ENCODE data around the gene CCSER1.
"Not testable (repeated sequence)": the region's sequence is repeated elsewhere in the genome, so short reads cannot be mapped to it uniquely, and the experiment has no call there.

- not testable (repeated sequence) for TF ChIP-seq POLR2AphosphoS5 (IDR thresholded peaks at IDR 0.05); CTCF (IDR thresholded peaks at IDR 0.05; ENCODE audit: poor library complexity, severe bottlenecking); EP300 (conservative IDR thresholded peaks at IDR 0.05; ENCODE audit: poor library complexity, severe bottlenecking)
- TF ChIP-seq, protein P1, sequence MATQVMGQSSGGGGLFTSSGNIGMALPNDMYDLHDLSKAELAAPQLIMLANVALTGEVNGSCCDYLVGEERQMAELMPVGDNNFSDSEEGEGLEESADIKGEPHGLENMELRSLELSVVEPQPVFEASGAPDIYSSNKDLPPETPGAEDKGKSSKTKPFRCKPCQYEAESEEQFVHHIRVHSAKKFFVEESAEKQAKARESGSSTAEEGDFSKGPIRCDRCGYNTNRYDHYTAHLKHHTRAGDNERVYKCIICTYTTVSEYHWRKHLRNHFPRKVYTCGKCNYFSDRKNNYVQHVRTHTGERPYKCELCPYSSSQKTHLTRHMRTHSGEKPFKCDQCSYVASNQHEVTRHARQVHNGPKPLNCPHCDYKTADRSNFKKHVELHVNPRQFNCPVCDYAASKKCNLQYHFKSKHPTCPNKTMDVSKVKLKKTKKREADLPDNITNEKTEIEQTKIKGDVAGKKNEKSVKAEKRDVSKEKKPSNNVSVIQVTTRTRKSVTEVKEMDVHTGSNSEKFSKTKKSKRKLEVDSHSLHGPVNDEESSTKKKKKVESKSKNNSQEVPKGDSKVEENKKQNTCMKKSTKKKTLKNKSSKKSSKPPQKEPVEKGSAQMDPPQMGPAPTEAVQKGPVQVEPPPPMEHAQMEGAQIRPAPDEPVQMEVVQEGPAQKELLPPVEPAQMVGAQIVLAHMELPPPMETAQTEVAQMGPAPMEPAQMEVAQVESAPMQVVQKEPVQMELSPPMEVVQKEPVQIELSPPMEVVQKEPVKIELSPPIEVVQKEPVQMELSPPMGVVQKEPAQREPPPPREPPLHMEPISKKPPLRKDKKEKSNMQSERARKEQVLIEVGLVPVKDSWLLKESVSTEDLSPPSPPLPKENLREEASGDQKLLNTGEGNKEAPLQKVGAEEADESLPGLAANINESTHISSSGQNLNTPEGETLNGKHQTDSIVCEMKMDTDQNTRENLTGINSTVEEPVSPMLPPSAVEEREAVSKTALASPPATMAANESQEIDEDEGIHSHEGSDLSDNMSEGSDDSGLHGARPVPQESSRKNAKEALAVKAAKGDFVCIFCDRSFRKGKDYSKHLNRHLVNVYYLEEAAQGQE (IDR thresholded peaks at IDR 0.05; ENCODE audit: borderline replicate concordance): not testable (repeated sequence)
Observed at GRCh38 chr4:90407897-90408296, 280.7 kb downstream of the CCSER1 start.

Data from neural cell (in vitro differentiated cells).